ENCODE results near the gene KLK12.

Gene KLK12

GRCh38 chr19:51055866-51056265 is 21.1 kb upstream of the KLK12 start:
- no peak for DNase-seq (ENCODE audit: low read depth, low spot score)

GRCh38 chr19:51047031-51047335 is 12.2 kb upstream of the KLK12 start:
- DNase-seq (ENCODE audit: low read depth, low spot score): no peak

GRCh38 chr19:51044327-51044726 is 9.5 kb upstream of the KLK12 start:
- DNase-seq (ENCODE audit: low read depth, low spot score): no peak

GRCh38 chr19:51043497-51043896 is 8.7 kb upstream of the KLK12 start:
- DNase-seq (ENCODE audit: low read depth, low spot score): no peak

- DNase-seq (ENCODE audit: low read depth, low spot score): no peak
Observed at GRCh38 chr19:51040151-51040550, 5.3 kb upstream of the KLK12 start.

- DNase-seq (ENCODE audit: low read depth, low spot score): no peak
Observed at GRCh38 chr19:51036519-51036918, 1.7 kb upstream of the KLK12 start.

GRCh38 chr19:51031880-51032225 is 2.9 kb downstream of the KLK12 start:
- DNase-seq (ENCODE audit: low read depth, low spot score): no peak

GRCh38 chr19:51031220-51031879 is 3.5 kb downstream of the KLK12 start:
- DNase-seq (ENCODE audit: low read depth, low spot score): no peak

GRCh38 chr19:51030631-51031030 is 4.2 kb downstream of the KLK12 start:
- DNase-seq (ENCODE audit: low read depth, low spot score): no peak

GRCh38 chr19:51029718-51030117 is 5.1 kb downstream of the KLK12 start:
- DNase-seq (ENCODE audit: low read depth, low spot score): no peak

GRCh38 chr19:51027873-51028272 is 6.9 kb downstream of the KLK12 start:
- no peak for DNase-seq (ENCODE audit: low read depth, low spot score)

GRCh38 chr19:51027126-51027806 is 7.5 kb downstream of the KLK12 start:
- no peak for DNase-seq (ENCODE audit: low read depth, low spot score)

- DNase-seq (ENCODE audit: low read depth, low spot score): no peak
Observed at GRCh38 chr19:51026554-51026831, 8.3 kb downstream of the KLK12 start, which contains the start of gene KLK11. Gene KLK11 (minus strand): TSS chr19:51026616. CDS start chr19:51025631, 985 bp downstream.

- no peak for DNase-seq (ENCODE audit: low read depth, low spot score)
Observed at GRCh38 chr19:51025809-51026553, 8.8 kb downstream of the KLK12 start.

- no peak for DNase-seq (ENCODE audit: low read depth, low spot score)
Observed at GRCh38 chr19:51025401-51025800, 9.4 kb downstream of the KLK12 start.

- DNase-seq (ENCODE audit: low read depth, low spot score): no peak
Observed at GRCh38 chr19:51024924-51025323, 9.9 kb downstream of the KLK12 start.

- DNase-seq (ENCODE audit: low read depth, low spot score): no peak
Observed at GRCh38 chr19:51023946-51024345, 10.9 kb downstream of the KLK12 start.

- no peak for DNase-seq (ENCODE audit: low read depth, low spot score)
Observed at GRCh38 chr19:51022526-51022925, 12.3 kb downstream of the KLK12 start.

- no peak for DNase-seq (ENCODE audit: low read depth, low spot score)
Observed at GRCh38 chr19:51020988-51021651, 13.7 kb downstream of the KLK12 start.

GRCh38 chr19:51019544-51019925 is 15.3 kb downstream of the KLK12 start, which contains the start of gene KLK10:
Gene KLK10 (minus strand): TSS chr19:51019709. CDS start chr19:51019130, 579 bp downstream.
- no peak for DNase-seq (ENCODE audit: low read depth, low spot score)

- DNase-seq (ENCODE audit: low read depth, low spot score): no peak
Observed at GRCh38 chr19:51018745-51019543, 15.9 kb downstream of the KLK12 start.

Measured in brain pericyte (primary cell).